Activated naive CD4-positive, alpha-beta T cell treated with anti-CD3 and anti-CD28 coated beads, Interleukin-2, amount 50 U/mL, for 24 hours (primary cell): Measurements from ENCODE around the gene SMIM32.

Experiments
- H3K27ac Mint-ChIP-seq: one replicate; pipeline ENCODE4 v1.8.0; 2021; ENCODE audit warnings: mild to moderate bottlenecking, mixed read lengths
- H3K27me3 Mint-ChIP-seq: one replicate; pipeline ENCODE4 v1.8.0; 2021; ENCODE audit warnings: mixed read lengths
- H3K36me3 Mint-ChIP-seq: one replicate; pipeline ENCODE4 v1.8.0; 2021; ENCODE audit warnings: mixed read lengths
- H3K4me1 Mint-ChIP-seq: one replicate; pipeline ENCODE4 v1.8.0; 2021; ENCODE audit warnings: mixed read lengths
- H3K4me3 Mint-ChIP-seq: one replicate; pipeline ENCODE4 v1.8.0; 2021; ENCODE audit warnings: mild to moderate bottlenecking, mixed read lengths
- H3K9me3 Mint-ChIP-seq: one replicate; pipeline ENCODE4 v1.8.0; 2021; ENCODE audit warnings: mixed read lengths

Gene SMIM32

DNA sequence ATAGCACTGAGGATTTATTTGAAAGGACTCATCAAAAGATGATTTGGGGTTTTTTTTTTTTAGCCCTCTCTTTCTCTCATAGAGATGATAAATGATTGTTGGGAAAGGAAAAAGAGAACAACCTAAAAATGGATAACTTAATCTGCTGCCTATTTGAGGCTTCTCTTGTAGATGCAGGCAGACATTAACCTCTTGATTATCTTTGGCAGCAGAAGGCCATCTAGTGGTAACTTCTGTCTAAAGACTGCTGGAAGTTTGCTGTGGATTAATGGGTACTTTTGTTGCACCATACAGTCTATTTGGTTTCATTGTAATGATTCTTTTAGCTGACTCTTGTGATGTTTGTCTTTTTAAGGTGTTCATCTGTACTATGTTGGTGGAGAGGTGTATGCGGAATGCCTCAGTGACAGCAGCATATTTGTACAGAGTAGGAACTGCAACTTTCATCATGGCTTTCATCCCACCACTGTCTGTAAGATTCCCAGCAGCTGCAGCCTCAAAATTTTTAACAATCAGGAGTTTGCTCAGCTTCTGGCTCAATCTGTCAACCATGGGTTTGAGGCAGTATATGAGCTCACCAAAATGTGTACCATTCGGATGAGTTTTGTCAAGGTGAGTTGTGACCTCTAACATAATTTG lies 18.8 kb downstream of the SMIM32 start:
- H3K36me3 Mint-ChIP-seq: no peaks in the 10 kb centered on the region
- H3K27me3 Mint-ChIP-seq: peaks cover 6% of the 10 kb centered on the region
- no peaks in the 10 kb centered on the region for H3K4me1 Mint-ChIP-seq
- no peak overlapping the region for H3K4me3 Mint-ChIP-seq
- no peak overlapping the region for H3K27ac Mint-ChIP-seq
- no peaks in the 10 kb centered on the region for H3K9me3 Mint-ChIP-seq

DNA sequence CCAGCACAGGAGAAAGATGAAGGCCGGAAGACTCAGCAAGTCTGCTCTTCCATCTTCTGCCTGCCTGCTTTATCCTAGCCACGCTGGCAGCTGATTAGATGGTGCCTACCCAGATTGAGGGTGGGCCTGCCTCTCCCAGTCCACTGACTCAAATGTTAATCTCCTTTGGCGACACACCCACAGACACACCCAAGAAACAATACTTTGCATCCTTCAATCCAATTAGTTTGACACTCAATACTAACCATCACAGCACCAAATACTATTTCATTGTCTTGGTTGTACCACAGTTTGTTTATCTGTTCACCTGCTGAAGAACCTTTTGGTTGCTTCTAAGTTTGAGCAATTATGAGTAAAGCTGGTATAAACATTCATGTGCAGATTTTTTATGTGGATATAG lies 23.7 kb downstream of the SMIM32 start:
- H3K9me3 Mint-ChIP-seq: no peaks in the 10 kb centered on the region
- no peaks in the 10 kb centered on the region for H3K4me1 Mint-ChIP-seq
- peaks cover 9% of the 10 kb centered on the region for H3K27me3 Mint-ChIP-seq
- H3K27ac Mint-ChIP-seq: no peak overlapping the region
- no peaks in the 10 kb centered on the region for H3K36me3 Mint-ChIP-seq
- no peak overlapping the region for H3K4me3 Mint-ChIP-seq

DNA sequence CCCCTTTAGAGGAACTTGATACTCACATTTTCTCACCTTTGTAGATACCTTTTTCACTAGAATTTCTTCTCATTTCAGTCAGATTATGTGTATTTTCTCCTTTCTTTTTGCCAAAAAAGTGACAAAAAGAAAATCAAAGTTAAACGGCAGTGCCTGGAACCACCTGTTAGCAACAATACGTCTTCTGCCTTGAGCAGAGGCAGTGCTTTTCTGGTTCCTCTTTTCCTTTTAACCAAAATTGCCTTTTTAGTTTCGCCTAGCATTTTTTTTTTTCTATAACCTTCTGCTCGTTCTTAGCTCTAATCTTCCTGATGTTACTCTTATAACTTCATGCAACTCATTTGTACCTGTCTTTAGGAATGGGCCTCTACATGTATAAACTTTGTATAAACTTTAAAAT lies 26.1 kb downstream of the SMIM32 start:
- Mint-ChIP-seq H3K4me3 (no peak overlapping the region), H3K36me3 (no peaks in the 10 kb centered on the region), H3K4me1 (no peaks in the 10 kb centered on the region), H3K9me3 (no peaks in the 10 kb centered on the region), H3K27ac (no peak overlapping the region), H3K27me3 (peaks cover 7% of the 10 kb centered on the region)

DNA sequence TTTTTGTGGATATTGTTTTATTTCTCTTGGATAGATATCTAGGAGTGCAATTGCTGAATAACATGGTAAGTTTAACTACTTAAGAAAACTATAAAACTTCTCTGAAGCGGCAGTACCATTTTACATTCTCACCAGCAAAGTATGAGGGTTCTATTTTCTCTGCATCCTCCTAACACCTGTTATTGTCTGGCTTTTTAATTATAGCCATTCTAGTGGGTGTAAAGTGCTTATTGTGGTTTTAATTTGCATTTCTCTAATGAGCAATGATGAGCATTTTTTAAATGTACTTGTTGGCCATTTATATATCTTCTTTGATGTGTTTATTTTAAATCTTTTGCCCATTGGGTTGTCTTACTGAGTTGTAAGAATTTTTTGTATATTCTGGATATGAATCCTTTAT lies 28.7 kb downstream of the SMIM32 start:
- Mint-ChIP-seq H3K4me3 (no peak overlapping the region), H3K9me3 (no peaks in the 10 kb centered on the region), H3K27ac (no peak overlapping the region), H3K36me3 (no peaks in the 10 kb centered on the region), H3K27me3 (peaks cover 4% of the 10 kb centered on the region), H3K4me1 (no peaks in the 10 kb centered on the region)

DNA sequence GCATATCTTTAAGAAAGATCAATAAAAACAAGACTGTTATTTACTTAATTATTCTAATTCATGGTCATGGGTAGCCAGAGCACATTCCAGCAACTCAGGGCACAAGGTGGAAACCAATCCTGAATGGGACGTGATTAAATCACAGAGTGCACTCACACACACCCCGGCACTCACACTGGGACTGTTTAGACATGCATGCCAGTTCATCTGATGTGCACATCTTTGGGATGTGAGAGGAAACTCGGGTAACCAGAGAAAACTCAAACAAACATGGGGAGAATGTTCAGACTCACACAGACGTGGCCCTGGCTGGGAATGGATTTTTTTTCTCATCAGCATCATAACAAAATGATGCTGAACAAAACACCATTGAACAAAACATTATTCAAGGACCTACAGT lies 31.0 kb downstream of the SMIM32 start:
- Mint-ChIP-seq H3K9me3 (no peaks in the 10 kb centered on the region), H3K4me1 (no peaks in the 10 kb centered on the region), H3K36me3 (no peaks in the 10 kb centered on the region), H3K27ac (no peak overlapping the region), H3K27me3 (peaks cover 2% of the 10 kb centered on the region), H3K4me3 (no peak overlapping the region)

DNA sequence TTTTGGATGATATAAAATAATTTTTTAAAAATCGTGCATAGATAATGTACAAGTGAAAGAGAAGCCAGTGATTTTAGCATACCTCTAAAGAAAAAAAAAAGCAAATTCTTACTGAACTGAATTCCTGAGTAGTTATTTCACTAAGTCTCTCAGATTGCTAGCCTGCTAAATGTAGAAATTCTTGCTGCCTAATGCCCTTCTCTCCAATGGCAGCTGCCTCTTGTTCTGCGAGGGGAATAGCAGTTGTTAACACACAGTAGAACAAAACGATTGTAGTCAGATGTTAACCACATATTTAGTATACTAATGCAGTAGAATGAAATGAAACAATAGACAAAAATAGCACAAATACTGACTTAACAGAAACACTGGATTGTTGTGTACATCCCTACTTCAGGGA lies 33.5 kb downstream of the SMIM32 start:
- Mint-ChIP-seq H3K27ac (no peak overlapping the region), H3K4me3 (no peak overlapping the region), H3K9me3 (no peaks in the 10 kb centered on the region), H3K36me3 (no peaks in the 10 kb centered on the region), H3K27me3 (peaks cover 3% of the 10 kb centered on the region), H3K4me1 (no peaks in the 10 kb centered on the region)

DNA sequence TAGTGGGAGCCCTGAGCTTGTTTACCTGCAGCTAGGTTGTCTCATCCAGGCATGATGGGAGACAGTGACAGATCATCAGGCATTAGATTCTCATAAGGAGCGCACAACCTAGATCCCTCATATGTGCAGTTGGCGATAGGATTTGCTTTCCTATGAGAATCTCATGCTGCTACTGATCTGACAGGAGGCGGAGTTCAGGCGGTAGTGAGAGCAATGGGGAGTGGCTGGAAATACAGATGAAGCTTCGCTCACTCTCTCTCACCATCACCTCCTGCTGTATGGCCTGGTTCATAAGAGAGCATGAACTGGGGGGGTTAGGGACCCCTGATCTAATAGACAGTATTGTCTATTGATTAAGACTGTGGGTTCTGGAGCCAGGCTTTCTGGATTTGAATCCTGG lies 35.4 kb downstream of the SMIM32 start:
- Mint-ChIP-seq H3K27me3 (peaks cover 3% of the 10 kb centered on the region), H3K27ac (no peak overlapping the region), H3K4me1 (no peaks in the 10 kb centered on the region), H3K4me3 (no peak overlapping the region), H3K9me3 (no peaks in the 10 kb centered on the region), H3K36me3 (no peaks in the 10 kb centered on the region)

DNA sequence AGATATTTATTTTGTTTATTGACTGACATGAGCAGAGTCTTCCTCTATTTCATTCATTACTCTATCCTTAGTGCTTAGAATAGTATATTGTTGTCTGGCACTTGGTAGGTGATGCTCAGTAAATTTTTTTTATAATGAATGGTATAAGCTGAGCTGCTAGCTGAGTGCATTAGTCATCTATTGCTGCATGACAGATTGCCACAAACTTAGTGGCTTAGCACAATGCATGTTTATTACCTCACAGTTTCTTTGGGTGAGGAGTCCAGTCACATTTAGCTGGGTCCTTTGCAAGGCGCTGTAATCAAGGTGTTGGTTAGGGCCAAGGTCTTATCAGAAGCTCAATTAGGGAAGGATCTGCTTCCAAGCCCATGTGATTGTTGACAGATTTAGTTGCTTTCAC lies 37.2 kb downstream of the SMIM32 start:
- Mint-ChIP-seq H3K9me3 (no peaks in the 10 kb centered on the region), H3K4me1 (no peaks in the 10 kb centered on the region), H3K27ac (no peak overlapping the region), H3K27me3 (peaks cover 3% of the 10 kb centered on the region), H3K4me3 (no peak overlapping the region), H3K36me3 (no peaks in the 10 kb centered on the region)

DNA sequence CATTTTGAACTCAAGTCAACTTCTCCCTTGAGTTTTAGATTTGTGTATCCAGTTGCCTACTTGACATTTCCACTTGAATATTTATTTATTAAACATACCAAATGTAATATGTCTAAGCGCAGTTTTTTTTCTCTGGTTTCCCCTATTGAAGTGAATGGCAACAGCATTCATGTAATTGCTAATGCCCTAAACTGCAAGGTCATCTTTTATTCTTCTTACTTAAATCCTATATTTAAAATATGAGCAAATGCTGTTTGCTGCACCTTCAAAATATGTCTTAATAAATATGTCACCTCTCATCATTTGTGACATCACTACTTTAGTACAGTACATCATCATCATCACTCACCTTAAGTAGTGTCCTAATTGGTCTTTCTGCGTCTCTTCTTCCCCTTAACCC lies 37.9 kb downstream of the SMIM32 start:
- no peaks in the 10 kb centered on the region for H3K36me3 Mint-ChIP-seq
- no peaks in the 10 kb centered on the region for H3K4me1 Mint-ChIP-seq
- no peak overlapping the region for H3K4me3 Mint-ChIP-seq
- H3K9me3 Mint-ChIP-seq: no peaks in the 10 kb centered on the region
- H3K27ac Mint-ChIP-seq: no peak overlapping the region
- peaks cover 3% of the 10 kb centered on the region for H3K27me3 Mint-ChIP-seq

DNA sequence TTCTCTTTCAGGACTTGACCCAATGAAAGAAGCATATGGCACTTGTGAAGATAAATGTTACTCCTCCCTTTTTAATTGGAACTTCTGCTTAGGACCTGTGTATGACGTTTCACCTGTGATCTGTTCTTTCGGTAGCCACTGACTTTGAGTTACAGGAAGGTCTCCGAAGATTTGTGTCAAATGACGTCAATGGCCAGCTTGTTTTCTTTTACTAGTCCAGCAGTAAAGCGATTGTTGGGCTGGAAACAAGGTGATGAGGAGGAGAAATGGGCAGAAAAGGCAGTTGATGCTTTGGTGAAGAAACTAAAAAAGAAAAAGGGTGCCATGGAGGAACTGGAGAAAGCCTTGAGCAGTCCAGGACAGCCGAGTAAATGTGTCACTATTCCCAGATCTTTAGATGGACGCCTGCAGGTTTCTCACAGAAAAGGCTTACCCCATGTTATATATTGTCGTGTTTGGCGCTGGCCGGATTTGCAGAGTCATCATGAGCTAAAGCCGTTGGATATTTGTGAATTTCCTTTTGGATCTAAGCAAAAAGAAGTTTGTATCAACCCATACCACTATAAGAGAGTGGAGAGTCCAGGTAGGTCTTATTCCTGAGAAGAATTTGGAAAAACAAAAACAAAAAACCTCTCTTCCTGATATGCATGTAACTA lies 39.3 kb downstream of the SMIM32 start:
- H3K9me3 Mint-ChIP-seq: no peaks in the 10 kb centered on the region
- H3K27ac Mint-ChIP-seq: no peak overlapping the region
- H3K4me1 Mint-ChIP-seq: no peaks in the 10 kb centered on the region
- H3K36me3 Mint-ChIP-seq: no peaks in the 10 kb centered on the region
- H3K27me3 Mint-ChIP-seq: peaks cover 3% of the 10 kb centered on the region
- no peak overlapping the region for H3K4me3 Mint-ChIP-seq

DNA sequence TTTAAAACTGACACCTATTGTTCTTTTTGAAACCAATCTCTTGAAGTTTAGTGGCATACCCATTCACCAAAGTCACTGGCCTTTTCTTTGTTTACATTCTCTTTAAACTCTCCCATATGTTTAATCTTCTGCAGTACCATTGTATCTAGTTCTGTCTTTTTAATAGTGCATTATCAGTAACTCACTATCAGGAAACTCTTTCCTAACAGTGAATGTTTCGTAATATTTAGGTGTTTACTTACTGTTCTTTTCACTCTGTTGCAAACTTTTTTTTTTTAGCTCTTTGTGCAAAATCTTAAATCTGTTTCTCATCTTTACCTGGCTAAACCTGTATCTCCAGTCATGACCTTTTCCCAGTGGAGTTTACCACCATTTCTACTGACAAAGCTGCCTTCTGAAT lies 43.1 kb downstream of the SMIM32 start:
- Mint-ChIP-seq H3K9me3 (no peaks in the 10 kb centered on the region), H3K27ac (no peak overlapping the region), H3K36me3 (no peaks in the 10 kb centered on the region), H3K4me3 (no peak overlapping the region), H3K27me3 (no peaks in the 10 kb centered on the region), H3K4me1 (no peaks in the 10 kb centered on the region)

DNA sequence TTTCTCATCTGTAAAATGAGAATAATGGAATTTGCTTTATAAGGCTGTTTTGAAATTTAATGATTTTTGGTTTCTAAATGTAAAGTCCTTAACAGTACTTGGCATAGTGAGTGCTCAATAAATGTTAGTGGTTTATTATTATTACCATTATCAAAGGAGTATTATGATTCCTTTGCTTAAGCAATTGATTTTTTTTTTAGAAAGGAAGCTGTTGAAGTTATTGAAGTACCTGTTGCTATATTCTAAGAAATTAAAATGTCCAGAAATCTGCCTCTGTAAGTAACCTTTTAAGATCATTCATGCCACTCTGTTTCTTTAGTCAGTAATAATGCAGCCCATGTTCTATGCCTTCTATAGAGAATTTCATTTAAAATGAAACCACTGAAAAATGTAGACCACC lies 45.3 kb downstream of the SMIM32 start:
- Mint-ChIP-seq H3K4me3 (no peak overlapping the region), H3K9me3 (no peaks in the 10 kb centered on the region), H3K4me1 (no peaks in the 10 kb centered on the region), H3K36me3 (no peaks in the 10 kb centered on the region), H3K27me3 (no peaks in the 10 kb centered on the region), H3K27ac (no peak overlapping the region)

DNA sequence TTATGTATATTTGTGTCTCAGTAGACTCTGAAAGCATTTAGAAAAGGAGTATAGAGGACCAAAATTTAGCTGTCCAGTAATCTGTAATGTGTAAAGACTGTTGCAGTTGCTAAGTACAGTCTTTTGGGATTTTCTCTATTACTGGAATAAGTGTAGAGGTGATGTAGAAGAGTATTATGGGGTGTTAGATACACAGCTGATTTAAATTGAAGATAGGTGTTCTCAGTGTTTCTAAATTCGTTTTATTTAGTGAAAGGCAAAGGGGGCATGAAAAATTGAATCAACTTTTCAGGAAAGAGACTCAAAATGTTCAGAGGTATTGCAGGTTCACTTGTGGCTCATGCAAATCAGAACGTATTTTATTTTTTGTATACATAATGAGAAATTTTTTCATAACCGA lies 46.8 kb downstream of the SMIM32 start:
- Mint-ChIP-seq H3K36me3 (no peaks in the 10 kb centered on the region), H3K9me3 (no peaks in the 10 kb centered on the region), H3K4me1 (no peaks in the 10 kb centered on the region), H3K27me3 (no peaks in the 10 kb centered on the region), H3K4me3 (no peak overlapping the region), H3K27ac (no peak overlapping the region)

DNA sequence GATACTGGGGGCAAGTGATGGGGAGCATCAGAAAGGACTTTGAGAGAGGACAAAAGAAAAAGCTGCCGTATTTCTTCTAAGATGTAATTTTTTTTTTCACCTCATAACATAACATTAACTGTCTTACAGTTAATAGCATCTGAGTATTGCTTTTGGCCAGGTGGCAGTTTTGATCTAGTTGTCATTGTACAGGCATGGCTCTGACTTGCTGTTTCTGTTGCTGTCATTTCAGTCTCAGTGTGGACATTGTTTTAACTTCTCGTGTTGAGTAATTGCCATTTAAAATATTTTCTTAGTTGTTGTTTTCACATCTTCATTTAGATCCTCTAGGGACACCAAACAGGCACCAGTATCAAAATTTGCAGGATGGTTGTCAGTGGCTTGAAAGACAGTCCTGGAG lies 47.9 kb downstream of the SMIM32 start:
- no peaks in the 10 kb centered on the region for H3K9me3 Mint-ChIP-seq
- no peaks in the 10 kb centered on the region for H3K4me1 Mint-ChIP-seq
- H3K27me3 Mint-ChIP-seq: no peaks in the 10 kb centered on the region
- H3K36me3 Mint-ChIP-seq: no peaks in the 10 kb centered on the region
- H3K4me3 Mint-ChIP-seq: no peak overlapping the region
- H3K27ac Mint-ChIP-seq: no peak overlapping the region

DNA sequence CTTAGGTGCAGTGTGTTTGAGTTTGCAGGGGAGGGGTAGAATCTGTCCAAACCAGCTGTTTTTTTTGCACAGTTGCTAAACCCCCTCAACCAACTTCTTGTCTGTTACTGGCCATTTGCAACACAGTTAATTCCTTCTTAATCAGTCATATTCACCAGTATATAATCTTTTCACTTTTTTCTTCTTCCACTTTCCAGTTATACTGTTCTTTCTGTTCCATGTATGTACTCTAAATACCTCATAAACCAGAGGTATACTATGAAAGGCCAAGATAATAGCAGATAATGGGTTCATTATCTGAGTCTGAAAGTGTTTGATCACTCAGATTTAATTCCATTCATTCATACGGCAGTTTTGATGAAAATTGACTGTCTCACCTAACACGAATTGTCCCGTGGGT lies 49.2 kb downstream of the SMIM32 start:
- Mint-ChIP-seq H3K9me3 (no peaks in the 10 kb centered on the region), H3K36me3 (no peaks in the 10 kb centered on the region), H3K27me3 (no peaks in the 10 kb centered on the region), H3K4me1 (no peaks in the 10 kb centered on the region), H3K4me3 (no peak overlapping the region), H3K27ac (no peak overlapping the region)

DNA sequence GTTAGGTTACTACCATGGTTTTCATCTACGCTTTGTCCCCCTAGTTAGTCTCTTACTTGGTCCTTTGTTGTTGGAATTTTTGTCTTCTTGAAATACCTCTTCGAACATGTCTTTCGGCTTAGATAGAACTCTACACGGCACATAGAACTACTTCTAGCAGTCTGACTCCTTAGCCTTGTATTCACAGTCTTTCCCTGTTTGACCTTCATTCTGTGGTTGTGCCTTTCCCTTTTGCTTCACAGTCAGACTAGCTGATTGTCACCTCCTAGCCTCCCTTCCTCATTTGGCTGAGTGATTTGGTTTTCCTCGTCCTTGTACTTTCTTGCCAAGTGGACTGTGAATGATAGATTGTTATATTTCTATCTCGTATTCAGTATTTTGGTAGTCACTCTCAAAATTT lies 49.6 kb downstream of the SMIM32 start:
- Mint-ChIP-seq H3K4me3 (no peak overlapping the region), H3K27ac (no peak overlapping the region)

DNA sequence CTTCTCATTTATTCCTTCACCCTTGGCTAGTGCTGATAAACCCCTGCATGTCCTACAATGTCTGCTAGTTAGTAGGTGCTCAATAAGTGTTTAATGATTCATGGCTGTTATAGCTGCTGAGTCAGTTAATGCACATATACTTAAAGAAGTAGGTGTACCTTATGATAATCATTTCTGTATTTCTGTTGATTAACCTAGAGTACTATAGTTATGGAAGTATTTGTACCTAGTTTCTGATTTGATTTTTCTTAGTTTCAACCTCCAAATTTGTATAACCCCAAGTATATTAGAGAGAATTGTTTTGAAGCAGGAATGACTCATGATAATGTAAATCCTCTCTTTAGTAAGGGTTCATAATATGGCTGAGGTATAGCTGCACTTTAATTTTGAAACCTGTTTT lies 51.4 kb downstream of the SMIM32 start:
- H3K36me3 Mint-ChIP-seq: no peaks in the 10 kb centered on the region
- H3K27ac Mint-ChIP-seq: no peak overlapping the region
- no peak overlapping the region for H3K4me3 Mint-ChIP-seq
- H3K9me3 Mint-ChIP-seq: no peaks in the 10 kb centered on the region
- peaks cover 3% of the 10 kb centered on the region for H3K27me3 Mint-ChIP-seq
- no peaks in the 10 kb centered on the region for H3K4me1 Mint-ChIP-seq

More for the DNA sequence above, 49.6 kb downstream of the SMIM32 start:
- Mint-ChIP-seq H3K36me3 (no peaks in the 10 kb centered on the region), H3K27me3 (no peaks in the 10 kb centered on the region), H3K4me1 (no peaks in the 10 kb centered on the region), H3K9me3 (no peaks in the 10 kb centered on the region)
